Left ventricle myocardium inferior (tissue), 1 donor: ENCODE data around the gene KCNQ1. TPM values are rescaled to one million over a fixed set of nuclear protein-coding genes. Genes with fewer than 3 reads are reported as not detected.

Experiments used
- DNase-seq: peaks from one replicate; pipeline ENCODE4 v3.0.0-alpha.2; 2020
- H3K27ac ChIP-seq: fragments of 200-600 bp; replicated peaks from 2 replicates; pipeline ENCODE4 v1.8.0; 2021
- H3K27me3 ChIP-seq: fragments of 200-600 bp; 2 replicates; pipeline ENCODE4 v1.8.0; 2021; ENCODE audit warnings: low read depth
- H3K36me3 ChIP-seq: fragments of 200-600 bp; 2 replicates; pipeline ENCODE4 v1.8.0; 2021
- H3K4me1 ChIP-seq: fragments of 200-600 bp; 2 replicates; pipeline ENCODE4 v1.8.0; 2021
- H3K4me3 ChIP-seq: fragments of 200-600 bp; 2 replicates; pipeline ENCODE4 v1.8.0; 2021; ENCODE audit warnings: mild to moderate bottlenecking, moderate library complexity
- H3K9me3 ChIP-seq: fragments of 200-600 bp; replicated peaks from 2 replicates; pipeline ENCODE4 v1.8.0; 2021
- intact Hi-C: fragments of 100-400 bp; cut with micrococcal nuclease; formaldehyde crosslinking; loops from one replicate; pipeline ENCODE4 v1.11.0; 2022
- total RNA-seq: library from RNA; stranded (reverse); fragmentation: NEBNext Ultra II Directional; extraction: Animal tissue kit (Norgen Biotek cat#: 25700); gene quantifications from one replicate; pipeline ENCODE4 v1.2.1, GENCODE V29; 2021
- TF ChIP-seq, protein P1 (sequence below): fragments of 200-600 bp; IDR thresholded peaks from 2 replicates; pipeline ENCODE4 v1.8.0; 2021; ENCODE audit warnings: antibody characterized with exemption, mild to moderate bottlenecking, borderline replicate concordance
- donor health status: DM: no; HTN: yes; CAD: no; lungs with severe emphysema.

KCNQ1 gene
- total RNA-seq, 1 donor from 2014 or later: 41.8 TPM

DNA sequence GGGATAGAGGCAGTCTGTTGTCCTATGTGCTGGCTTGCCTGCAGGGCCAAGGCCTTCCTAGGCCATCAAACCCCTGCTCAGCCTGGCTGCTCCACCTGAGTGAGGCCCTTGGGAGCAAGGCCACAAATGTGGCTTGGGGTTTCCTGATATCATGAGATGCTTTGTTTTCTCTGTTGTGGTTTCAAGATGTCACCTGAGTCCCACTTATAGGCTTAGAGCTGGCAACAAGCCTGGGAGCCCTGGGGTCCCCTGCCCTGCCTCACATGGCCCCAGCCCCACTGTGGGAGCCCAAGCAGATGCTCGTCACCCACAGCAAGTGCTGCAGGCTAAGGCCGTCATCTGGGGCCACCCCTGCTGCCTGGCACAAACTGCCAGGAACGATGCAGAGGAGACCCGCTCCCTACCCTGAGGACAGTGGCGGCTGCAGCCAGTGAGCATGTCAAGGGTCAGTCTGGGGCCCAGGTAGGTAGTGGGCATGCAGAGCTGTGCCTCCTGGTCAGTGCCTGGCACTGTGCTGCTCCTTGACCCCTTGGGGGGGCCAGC lies 330.3 kb downstream of the KCNQ1 start:
- no peaks in the 10 kb centered on the region for H3K36me3 ChIP-seq
- H3K27me3 ChIP-seq: no peaks in the 10 kb centered on the region
- H3K4me3 ChIP-seq: no peak overlapping the region
- no peak overlapping the region for H3K27ac ChIP-seq
- H3K9me3 ChIP-seq: no peaks in the 10 kb centered on the region
- no peak for DNase-seq
- intact Hi-C loops: no loop called here
- peaks cover 35% of the 10 kb centered on the region for H3K4me1 ChIP-seq
- TF ChIP-seq, protein P1, sequence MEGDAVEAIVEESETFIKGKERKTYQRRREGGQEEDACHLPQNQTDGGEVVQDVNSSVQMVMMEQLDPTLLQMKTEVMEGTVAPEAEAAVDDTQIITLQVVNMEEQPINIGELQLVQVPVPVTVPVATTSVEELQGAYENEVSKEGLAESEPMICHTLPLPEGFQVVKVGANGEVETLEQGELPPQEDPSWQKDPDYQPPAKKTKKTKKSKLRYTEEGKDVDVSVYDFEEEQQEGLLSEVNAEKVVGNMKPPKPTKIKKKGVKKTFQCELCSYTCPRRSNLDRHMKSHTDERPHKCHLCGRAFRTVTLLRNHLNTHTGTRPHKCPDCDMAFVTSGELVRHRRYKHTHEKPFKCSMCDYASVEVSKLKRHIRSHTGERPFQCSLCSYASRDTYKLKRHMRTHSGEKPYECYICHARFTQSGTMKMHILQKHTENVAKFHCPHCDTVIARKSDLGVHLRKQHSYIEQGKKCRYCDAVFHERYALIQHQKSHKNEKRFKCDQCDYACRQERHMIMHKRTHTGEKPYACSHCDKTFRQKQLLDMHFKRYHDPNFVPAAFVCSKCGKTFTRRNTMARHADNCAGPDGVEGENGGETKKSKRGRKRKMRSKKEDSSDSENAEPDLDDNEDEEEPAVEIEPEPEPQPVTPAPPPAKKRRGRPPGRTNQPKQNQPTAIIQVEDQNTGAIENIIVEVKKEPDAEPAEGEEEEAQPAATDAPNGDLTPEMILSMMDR: no peak

DNA sequence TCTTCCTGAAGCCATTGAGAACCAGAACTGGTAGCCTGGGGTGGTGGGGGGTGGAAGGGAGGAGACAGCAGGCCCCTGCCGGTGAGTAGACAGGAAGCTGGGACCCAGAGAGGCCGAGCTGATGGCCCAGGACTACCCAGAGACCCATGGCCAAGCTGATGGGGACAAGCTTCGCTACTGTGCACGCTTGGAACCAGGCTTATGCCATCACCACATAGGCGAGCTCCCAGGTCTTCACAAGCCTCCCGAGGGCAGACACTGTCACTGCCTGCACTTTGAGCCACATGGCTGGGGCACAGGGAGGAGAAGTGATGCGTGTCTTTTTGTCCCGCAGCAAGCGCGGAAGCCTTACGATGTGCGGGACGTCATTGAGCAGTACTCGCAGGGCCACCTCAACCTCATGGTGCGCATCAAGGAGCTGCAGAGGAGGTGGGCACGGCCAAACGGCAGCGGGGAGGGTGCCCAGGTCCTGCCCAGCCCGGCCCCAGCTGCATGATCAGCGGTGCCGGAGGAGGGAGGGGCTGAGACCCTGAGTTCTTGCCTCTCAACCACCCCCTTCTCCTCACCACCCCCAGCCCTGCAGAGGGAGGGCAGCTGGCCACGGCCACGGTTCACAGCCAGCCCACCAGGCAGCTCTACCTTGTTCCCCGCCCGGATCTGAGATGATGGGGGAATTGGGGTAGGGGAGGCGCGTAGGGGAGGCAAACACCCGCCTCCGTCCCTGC lies 331.0 kb downstream of the KCNQ1 start:
- TF ChIP-seq, protein P1: no peak
- Histone ChIP-seq H3K4me1 (peaks cover 41% of the 10 kb centered on the region), H3K4me3 (no peak overlapping the region), H3K27me3 (no peaks in the 10 kb centered on the region), H3K9me3 (no peaks in the 10 kb centered on the region), H3K36me3 (no peaks in the 10 kb centered on the region), H3K27ac (no peak overlapping the region)
- no peak for DNase-seq
- intact Hi-C loops: no loop called here

DNA sequence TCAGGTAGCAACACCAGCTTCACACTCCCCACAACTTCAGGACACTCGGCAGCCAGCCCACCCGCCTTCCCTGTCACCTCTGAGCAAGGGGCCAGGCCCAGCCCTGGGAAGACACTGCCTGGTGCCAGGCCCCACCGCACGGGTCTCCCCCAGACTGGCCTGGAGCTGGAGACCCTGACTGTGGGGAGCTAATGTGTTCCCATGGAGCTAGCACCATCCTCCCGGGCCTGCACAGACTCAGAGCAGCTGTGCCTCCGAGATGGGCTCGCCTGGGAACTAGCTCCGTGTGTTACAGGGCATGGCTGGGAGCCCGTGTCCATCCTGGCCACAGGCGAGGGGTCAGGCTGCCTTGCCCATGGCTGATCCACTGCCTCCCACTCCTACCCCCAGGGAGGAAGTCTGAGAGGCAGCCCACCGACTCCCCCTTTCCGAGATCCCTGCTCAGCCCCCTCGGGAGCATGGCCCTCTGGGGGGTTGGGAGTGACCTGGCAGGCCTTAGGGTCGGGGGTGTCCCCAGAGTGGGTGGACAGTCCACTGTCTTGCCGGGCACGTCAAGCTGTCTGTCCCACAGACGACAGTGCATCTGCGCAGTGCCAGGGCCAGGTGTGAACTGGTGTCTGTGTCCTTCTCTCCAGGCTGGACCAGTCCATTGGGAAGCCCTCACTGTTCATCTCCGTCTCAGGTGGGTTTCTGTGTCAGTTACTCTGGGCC lies 331.7 kb downstream of the KCNQ1 start:
- Histone ChIP-seq H3K4me3 (no peak overlapping the region), H3K27ac (no peak overlapping the region), H3K9me3 (no peaks in the 10 kb centered on the region), H3K27me3 (no peaks in the 10 kb centered on the region), H3K4me1 (peaks cover 48% of the 10 kb centered on the region), H3K36me3 (no peaks in the 10 kb centered on the region)
- DNase-seq: no peak
- TF ChIP-seq, protein P1: no peak
- intact Hi-C loops: no loop called here

DNA sequence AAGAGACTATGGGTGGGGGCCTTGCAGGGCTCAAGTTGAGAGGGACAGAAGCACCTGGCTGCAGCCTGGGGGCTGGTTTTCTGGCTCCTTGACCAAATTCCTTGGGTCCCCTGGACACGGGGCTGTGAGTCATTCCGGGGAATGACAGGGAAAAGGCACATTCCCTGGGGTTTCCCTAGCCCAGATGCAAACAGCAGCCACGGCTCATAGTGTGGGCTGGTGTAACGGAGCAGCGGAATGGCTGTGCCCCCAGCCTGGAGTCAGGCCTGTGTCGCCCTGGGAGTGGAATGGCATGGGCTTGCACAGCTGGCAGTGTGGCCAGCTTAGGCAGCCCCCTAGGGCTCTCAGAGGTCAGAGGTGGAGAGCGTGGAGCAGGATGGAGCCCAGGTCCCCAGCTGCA lies 332.6 kb downstream of the KCNQ1 start:
- Histone ChIP-seq H3K4me1 (peaks cover 53% of the 10 kb centered on the region), H3K27ac (peak overlapping the region; percentile 96), H3K4me3 (no peak overlapping the region), H3K27me3 (no peaks in the 10 kb centered on the region), H3K9me3 (no peaks in the 10 kb centered on the region), H3K36me3 (no peaks in the 10 kb centered on the region)
- DNase-seq: peak; percentile 7
- TF ChIP-seq, protein P1: no peak
- intact Hi-C loops: no loop called here

DNA sequence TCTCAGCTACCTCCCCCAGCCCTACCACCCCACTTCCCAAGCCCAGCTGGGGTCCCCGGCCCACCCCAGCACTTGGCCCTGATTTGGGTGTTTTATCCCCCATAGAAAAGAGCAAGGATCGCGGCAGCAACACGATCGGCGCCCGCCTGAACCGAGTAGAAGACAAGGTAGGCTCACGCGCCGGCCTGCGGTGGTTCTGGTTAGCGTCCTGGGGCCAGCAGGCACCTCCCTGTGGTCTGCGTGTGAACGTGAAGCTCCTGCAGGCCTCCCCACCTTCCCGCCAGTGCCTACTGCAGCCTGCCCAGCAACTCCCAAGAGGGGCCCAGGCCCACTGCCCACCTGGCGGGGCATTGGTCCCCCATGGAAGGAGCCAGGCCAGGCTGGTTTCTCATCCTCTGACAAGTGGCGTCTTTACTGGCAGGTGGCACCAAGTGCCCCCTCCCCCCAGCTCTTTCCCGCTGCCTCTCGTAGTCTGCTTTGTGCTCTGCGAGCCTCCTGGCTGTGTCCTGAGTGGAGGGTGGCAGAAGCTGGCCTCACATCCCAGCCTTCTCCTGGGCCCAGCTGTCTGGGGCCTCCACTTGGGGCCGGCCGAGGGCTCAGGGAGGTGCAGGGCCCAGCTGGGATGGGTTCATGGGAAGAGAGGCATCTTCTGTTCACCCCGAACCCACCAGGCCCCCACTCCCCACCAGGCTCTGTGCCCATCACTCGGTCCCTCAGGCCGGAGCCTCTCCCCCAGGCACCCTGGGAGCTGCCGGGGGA lies 333.2 kb downstream of the KCNQ1 start:
- peaks cover 53% of the 10 kb centered on the region for H3K4me1 ChIP-seq
- DNase-seq: peak; percentile 16
- H3K36me3 ChIP-seq: no peaks in the 10 kb centered on the region
- H3K9me3 ChIP-seq: no peaks in the 10 kb centered on the region
- intact Hi-C loops: no loop called here
- H3K27ac ChIP-seq: peak overlapping the region; percentile 96
- no peaks in the 10 kb centered on the region for H3K27me3 ChIP-seq
- TF ChIP-seq, protein P1: no peak
- H3K4me3 ChIP-seq: peak overlapping the region; percentile 48
